A673 (cell line): Measurements from ENCODE around the gene RALGAPA1. TPM values are rescaled to one million over a fixed set of nuclear protein-coding genes. Genes with fewer than 3 reads are reported as not detected.

Experiments
- BruUV-seq: library from RNA; stranded (reverse); fragments of 400-500 nt; replicated peaks from 2 replicates; lab custom pipeline; 2021; lab: Mats Ljungman, UMichigan
- CTCF ChIA-PET: fragments of 300-600 bp; sonication (Branson Sonifier 250); formaldehyde crosslinking; loops from one replicate; lab custom pipeline; 2022; ENCODE audit warnings: antibody characterized with exemption; lab: Charles Lee
- POLR2A ChIA-PET: fragments of 300-600 bp; sonication (Branson Sonifier 250); formaldehyde crosslinking; loops from one replicate; lab custom pipeline; 2022; ENCODE audit warnings: antibody characterized with exemption; ENCODE audit not compliant: low non-redundant PET; lab: Charles Lee
- DNase-seq: peaks from one replicate; pipeline ENCODE4 v3.0.0-alpha.2; 2015; ENCODE audit warnings: low spot score
- H3K27ac ChIP-seq: fragments of 200-600 bp; sonication (generic); 2 replicates; pipeline ENCODE4 v1.5.1; 2016; ENCODE audit warnings: mixed run types, low read depth, mild to moderate bottlenecking, mixed read lengths, antibody characterized with exemption, low read length; ENCODE audit not compliant: poor library complexity, severe bottlenecking
- H3K27me3 ChIP-seq: fragments of 200-600 bp; sonication (generic); replicated peaks from 2 replicates; pipeline ENCODE4 v1.6.1; 2017; ENCODE audit warnings: mixed run types, low read depth, mild to moderate bottlenecking, mixed read lengths, antibody characterized with exemption, low read length; ENCODE audit not compliant: insufficient read depth, poor library complexity
- H3K36me3 ChIP-seq: fragments of 200-600 bp; sonication (generic); 2 replicates; pipeline ENCODE4 v1.6.1; 2016; ENCODE audit warnings: mixed run types, mild to moderate bottlenecking, mixed read lengths, antibody characterized with exemption, low read length; ENCODE audit not compliant: insufficient read depth, poor library complexity, severe bottlenecking
- H3K4me1 ChIP-seq: fragments of 200-600 bp; sonication (generic); 2 replicates; pipeline ENCODE4 v1.6.1; 2017; ENCODE audit warnings: mixed run types, mild to moderate bottlenecking, mixed read lengths, antibody characterized with exemption, low read length; ENCODE audit not compliant: insufficient read depth, poor library complexity, severe bottlenecking
- H3K4me3 ChIP-seq: fragments of 200-600 bp; sonication (generic); 2 replicates; pipeline ENCODE4 v1.5.1; 2016; ENCODE audit warnings: low read depth, mixed run types, mild to moderate bottlenecking, mixed read lengths, low read length; ENCODE audit not compliant: poor library complexity, severe bottlenecking
- H3K9me3 ChIP-seq: fragments of 200-600 bp; sonication (generic); 2 replicates; pipeline ENCODE4 v1.6.1; 2016; ENCODE audit warnings: mixed run types, low read depth, mild to moderate bottlenecking, mixed read lengths, antibody characterized with exemption, low read length; ENCODE audit not compliant: poor library complexity, severe bottlenecking
- EZH2 ChIP-seq: fragments of 200-600 bp; sonication (generic); IDR thresholded peaks from 2 replicates; pipeline ENCODE4 v1.6.1; 2017; ENCODE audit warnings: borderline replicate concordance, low read depth, mild to moderate bottlenecking, mixed read lengths, antibody characterized with exemption, low read length; ENCODE audit not compliant: poor library complexity, severe bottlenecking
- intact Hi-C: fragments of 100-400 bp; cut with micrococcal nuclease; formaldehyde crosslinking; loops from one replicate; pipeline ENCODE4 v1.10.0; 2022; ENCODE audit not compliant: unreplicated experiment
- total RNA-seq: library from RNA; stranded (reverse); gene quantifications from 2 replicates; pipeline ENCODE4 v1.2.3, GENCODE V29; 2021
- TF ChIP-seq, protein P1 (sequence below): fragments of 300-800, 200-600 bp; sonication (generic); conservative IDR thresholded peaks from 2 replicates; pipeline ENCODE4 v1.5.1; 2017; ENCODE audit warnings: low read depth, mild to moderate bottlenecking, antibody characterized with exemption, low read length, moderate library complexity, mixed read lengths

RALGAPA1 gene
- total RNA-seq, 1 experiment from 2014 or later, result 42.4 TPM

GRCh38 chr14:35519986-35520385 is 289.1 kb downstream of the RALGAPA1 start:
- no peak overlapping the region for H3K4me3 ChIP-seq
- CTCF ChIA-PET, result no interaction called here

GRCh38 chr14:35515916-35516315 is 293.2 kb downstream of the RALGAPA1 start:
- TF ChIP-seq EZH2, result no peak
- TF ChIP-seq, protein P1, sequence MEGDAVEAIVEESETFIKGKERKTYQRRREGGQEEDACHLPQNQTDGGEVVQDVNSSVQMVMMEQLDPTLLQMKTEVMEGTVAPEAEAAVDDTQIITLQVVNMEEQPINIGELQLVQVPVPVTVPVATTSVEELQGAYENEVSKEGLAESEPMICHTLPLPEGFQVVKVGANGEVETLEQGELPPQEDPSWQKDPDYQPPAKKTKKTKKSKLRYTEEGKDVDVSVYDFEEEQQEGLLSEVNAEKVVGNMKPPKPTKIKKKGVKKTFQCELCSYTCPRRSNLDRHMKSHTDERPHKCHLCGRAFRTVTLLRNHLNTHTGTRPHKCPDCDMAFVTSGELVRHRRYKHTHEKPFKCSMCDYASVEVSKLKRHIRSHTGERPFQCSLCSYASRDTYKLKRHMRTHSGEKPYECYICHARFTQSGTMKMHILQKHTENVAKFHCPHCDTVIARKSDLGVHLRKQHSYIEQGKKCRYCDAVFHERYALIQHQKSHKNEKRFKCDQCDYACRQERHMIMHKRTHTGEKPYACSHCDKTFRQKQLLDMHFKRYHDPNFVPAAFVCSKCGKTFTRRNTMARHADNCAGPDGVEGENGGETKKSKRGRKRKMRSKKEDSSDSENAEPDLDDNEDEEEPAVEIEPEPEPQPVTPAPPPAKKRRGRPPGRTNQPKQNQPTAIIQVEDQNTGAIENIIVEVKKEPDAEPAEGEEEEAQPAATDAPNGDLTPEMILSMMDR, result no peak
- ChIA-PET POLR2A (no interaction called here), CTCF (no interaction called here)
- Histone ChIP-seq H3K4me3 (no peak overlapping the region), H3K27ac (no peak overlapping the region), H3K9me3 (no peaks in the 10 kb centered on the region), H3K4me1 (peaks cover 7% of the 10 kb centered on the region), H3K27me3 (no peaks in the 10 kb centered on the region), H3K36me3 (no peaks in the 10 kb centered on the region)
- no TSS peak for BruUV-seq
- DNase-seq, result no peak
- intact Hi-C loops, result no loop called here

More at GRCh38 chr14:35519986-35520385, 289.1 kb downstream of the RALGAPA1 start:
- Histone ChIP-seq H3K36me3 (no peaks in the 10 kb centered on the region), H3K27me3 (no peaks in the 10 kb centered on the region), H3K9me3 (no peaks in the 10 kb centered on the region), H3K27ac (no peak overlapping the region), H3K4me1 (peaks cover 7% of the 10 kb centered on the region)
- TF ChIP-seq, protein P1, result no peak
- TF ChIP-seq EZH2, result no peak
- peak; percentile 69 for DNase-seq
- no TSS peak for BruUV-seq
- intact Hi-C loops, result no loop called here
- POLR2A ChIA-PET, result no interaction called here

- H3K4me3 ChIP-seq, result no peak overlapping the region
- no peak for DNase-seq
- TF ChIP-seq, protein P1, result no peak
- no peak for TF ChIP-seq EZH2
- no peaks in the 10 kb centered on the region for H3K36me3 ChIP-seq
- intact Hi-C loops, result no loop called here
- CTCF ChIA-PET, result no interaction called here
- no peaks in the 10 kb centered on the region for H3K4me1 ChIP-seq
- no peaks in the 10 kb centered on the region for H3K9me3 ChIP-seq
- H3K27me3 ChIP-seq, result no peaks in the 10 kb centered on the region
- BruUV-seq, result no TSS peak
- no peak overlapping the region for H3K27ac ChIP-seq
- POLR2A ChIA-PET, result no interaction called here
These were observed 296.3 kb downstream of the RALGAPA1 start for GRCh38 chr14:35512765-35513164.
